ENCODE measurements around the gene QDPR.

GRCh38 chr4:17557880-17558279 is 46.0 kb upstream of the QDPR start:
- TF ChIP-seq CTCF (IDR thresholded peaks at IDR 0.05) (no peak), EZH2 (IDR thresholded peaks at IDR 0.05; ENCODE audit: borderline replicate concordance, insufficient read depth, low read depth, low read length, poor library complexity, severe bottlenecking) (no peak)

All from B cell (primary cell).